Mesenchymal stem cell (in vitro differentiated cells and primary cell): ENCODE measurements around the gene TMEM108.

Experiments used
- DNase-seq: peaks from one replicate; pipeline ENCODE4 v3.0.0-alpha.2; 2013
- H2AFZ ChIP-seq: one replicate; pipeline ENCODE4 v1.6.1; 2013; ENCODE audit warnings: low read depth, mild to moderate bottlenecking, control low read depth, inconsistent platforms, low read length, moderate library complexity
- H2AK5ac ChIP-seq: 2 replicates; pipeline ENCODE4 v1.6.1; 2013; ENCODE audit warnings: low read length, moderate library complexity, mild to moderate bottlenecking, inconsistent platforms; ENCODE audit not compliant: severe bottlenecking
- H2BK120ac ChIP-seq: one replicate; pipeline ENCODE4 v1.6.1; 2013; ENCODE audit warnings: low read depth, mild to moderate bottlenecking, inconsistent platforms, low read length, moderate library complexity
- H2BK12ac ChIP-seq, 2 experiments: one replicate each; pipeline ENCODE4 v1.6.1; 2013; ENCODE audit warnings: inconsistent platforms in 2 of 2, low read length in 2 of 2, mild to moderate bottlenecking in 2 of 2, moderate library complexity in 2 of 2, control low read depth in 1 of 2
- H2BK15ac ChIP-seq: one replicate; pipeline ENCODE4 v1.6.1; 2013; ENCODE audit warnings: mild to moderate bottlenecking, low read depth, inconsistent platforms; ENCODE audit not compliant: poor library complexity, severe bottlenecking
- H2BK5ac ChIP-seq: 2 replicates; pipeline ENCODE4 v1.6.1; 2013; ENCODE audit warnings: low read depth, mild to moderate bottlenecking, low read length, control low read depth, inconsistent platforms; ENCODE audit not compliant: poor library complexity, severe bottlenecking
- H3K14ac ChIP-seq, 2 experiments: one replicate each; pipeline ENCODE4 v1.6.1; 2013; ENCODE audit warnings: inconsistent platforms in 2 of 2, low read length in 2 of 2, control low read depth in 1 of 2, mild to moderate bottlenecking in 1 of 2, moderate library complexity in 1 of 2
- H3K18ac ChIP-seq, 2 experiments: one replicate each; pipeline ENCODE4 v1.6.1; 2013; ENCODE audit warnings: inconsistent platforms in 2 of 2, low read length in 2 of 2, control low read depth in 1 of 2, low read depth in 1 of 2, mild to moderate bottlenecking in 1 of 2
- H3K23ac ChIP-seq, 2 experiments: one replicate each; pipeline ENCODE4 v1.6.1; 2013; ENCODE audit warnings: inconsistent platforms in 2 of 2, low read length in 2 of 2, mild to moderate bottlenecking in 2 of 2, moderate library complexity in 2 of 2, control low read depth in 1 of 2
- H3K27ac ChIP-seq: 2 replicates; pipeline ENCODE4 v1.5.1; 2013; ENCODE audit warnings: mild to moderate bottlenecking, moderate library complexity, low read length, control low read depth, inconsistent platforms; ENCODE audit not compliant: poor library complexity, severe bottlenecking
- H3K27me3 ChIP-seq, 2 experiments: 2 replicates each; pipeline versions ENCODE4 v1.6.1 to v1.7.0; 2013; ENCODE audit warnings: low read length in 2 of 2, mild to moderate bottlenecking in 2 of 2, moderate library complexity in 2 of 2, control low read depth in 1 of 2, inconsistent platforms in 1 of 2; ENCODE audit not compliant: control insufficient read depth in 1 of 2, insufficient read depth in 1 of 2
- H3K36me3 ChIP-seq, 2 experiments: 2 replicates each; pipeline versions ENCODE4 v1.6.1 to v1.7.0; 2013; ENCODE audit warnings: low read length in 2 of 2, control low read depth in 1 of 2, inconsistent platforms in 1 of 2, low read depth in 1 of 2, mild to moderate bottlenecking in 1 of 2; ENCODE audit not compliant: insufficient read depth in 2 of 2, control insufficient read depth in 1 of 2
- H3K4ac ChIP-seq, 2 experiments: one replicate each; pipeline ENCODE4 v1.6.1; 2013; ENCODE audit warnings: inconsistent platforms in 2 of 2, low read length in 2 of 2, mild to moderate bottlenecking in 2 of 2, moderate library complexity in 2 of 2, control low read depth in 1 of 2, low read depth in 1 of 2
- H3K4me1 ChIP-seq: 2 replicates; pipeline ENCODE4 v1.6.1; 2013; ENCODE audit warnings: low read depth, low read length, control low read depth; ENCODE audit not compliant: control insufficient read depth, insufficient read depth
- H3K4me2 ChIP-seq: 2 replicates; pipeline ENCODE4 v1.6.1; 2013; ENCODE audit warnings: low read length, mild to moderate bottlenecking, inconsistent platforms; ENCODE audit not compliant: poor library complexity, severe bottlenecking
- H3K4me3 ChIP-seq, 2 experiments: 2 replicates each; pipeline versions ENCODE4 v1.5.1 to v1.7.0; 2013; ENCODE audit warnings: low read length in 2 of 2, mild to moderate bottlenecking in 2 of 2, control low read depth in 1 of 2, low read depth in 1 of 2; ENCODE audit not compliant: insufficient read depth in 1 of 2
- H3K79me1 ChIP-seq: replicated peaks from 2 replicates; pipeline ENCODE4 v1.6.1; 2013; ENCODE audit warnings: mild to moderate bottlenecking, control low read depth, low read length, inconsistent platforms; ENCODE audit not compliant: poor library complexity, severe bottlenecking
- H3K9ac ChIP-seq: 2 replicates; pipeline ENCODE4 v1.7.0; 2013; ENCODE audit warnings: mild to moderate bottlenecking, low read length, moderate library complexity
- H3K9me3 ChIP-seq: 2 replicates; pipeline ENCODE4 v1.7.0; 2013; ENCODE audit warnings: mild to moderate bottlenecking, low read length; ENCODE audit not compliant: control insufficient read depth
- H4K8ac ChIP-seq: one replicate; pipeline ENCODE4 v1.6.1; 2013; ENCODE audit warnings: inconsistent platforms, mild to moderate bottlenecking, low read length, moderate library complexity
- H4K91ac ChIP-seq: one replicate; pipeline ENCODE4 v1.6.1; 2013; ENCODE audit warnings: mild to moderate bottlenecking, low read length, inconsistent platforms
- WGBS: methylation state at CpG from one replicate; pipeline ENCODE4 v1.1.7; 2013; ENCODE audit warnings: mixed read lengths; 5-methylcytosine and 5-hydroxymethylcytosine counted together

Gene TMEM108

DNA sequence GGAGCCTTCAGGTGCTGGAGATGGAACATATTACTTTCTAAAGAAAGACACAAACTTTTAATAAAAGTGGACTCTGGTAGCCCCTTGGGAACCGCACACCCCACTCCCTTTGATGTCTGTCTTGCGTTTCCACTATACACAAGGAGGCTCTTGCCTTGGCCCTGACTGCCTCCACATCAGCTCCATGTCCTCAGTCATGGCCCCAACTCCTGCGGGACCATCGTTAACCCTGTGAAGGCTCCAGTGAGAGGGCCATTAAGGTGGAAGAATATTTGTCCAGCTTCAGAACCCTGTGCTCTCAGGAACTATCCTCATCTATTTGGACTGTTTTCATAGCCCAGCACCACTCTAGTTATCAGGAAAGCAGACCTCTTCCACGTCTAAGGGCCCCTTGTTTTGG lies 345.6 kb downstream of the TMEM108 start:
- Histone ChIP-seq H2BK5ac (no peak overlapping the region), H4K91ac (no peak overlapping the region), H2BK120ac (no peak overlapping the region), H4K8ac (no peak overlapping the region), H3K27me3 (peaks cover 0 to 59% of the 10 kb centered on the region in 2 experiments), H3K18ac (no peak overlapping the region), H2BK15ac (no peak overlapping the region), H3K14ac (no peak overlapping the region), H3K4me3 (no peak overlapping the region), H2AK5ac (no peak overlapping the region), H3K23ac (no peak overlapping the region), H3K79me1 (no peaks in the 10 kb centered on the region), H3K36me3 (no peaks in the 10 kb centered on the region), H2BK12ac (no peak overlapping the region), H3K4me1 (peaks cover 1% of the 10 kb centered on the region), H3K9ac (no peak overlapping the region), H3K9me3 (no peaks in the 10 kb centered on the region), H3K4me2 (no peak overlapping the region), H2AFZ (no peak overlapping the region), H3K4ac (no peak overlapping the region), H3K27ac (no peak overlapping the region)
- DNase-seq: no peak
- WGBS: 84% methylated on average over 5 of the region's 5 CpGs

- 20% methylated on average over 12 of the region's 13 CpGs for WGBS
These were observed 346.3 kb downstream of the TMEM108 start for GRCh38 chr3:133384331-133385027.

DNA sequence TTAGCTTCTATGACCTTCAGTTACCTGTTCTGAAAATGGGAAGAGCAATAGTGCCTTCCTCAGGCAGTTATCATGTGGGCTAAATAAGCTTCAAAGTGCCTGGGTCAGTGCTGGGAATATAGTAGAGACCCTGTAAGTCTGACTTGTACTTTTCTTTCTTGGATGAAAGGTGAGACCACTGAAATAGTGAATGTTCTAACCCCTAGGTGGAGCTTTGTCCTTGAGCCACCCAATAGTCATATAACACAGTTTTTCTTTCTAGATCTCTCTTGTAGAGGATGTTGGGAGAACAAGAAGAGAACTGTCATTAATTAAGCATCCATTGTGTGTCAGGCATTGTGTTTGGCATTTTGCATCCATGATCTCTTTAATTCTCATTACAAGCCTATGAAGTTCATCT lies 348.7 kb downstream of the TMEM108 start:
- Histone ChIP-seq H3K4ac (no peak overlapping the region), H4K8ac (no peak overlapping the region), H4K91ac (no peak overlapping the region), H3K23ac (no peak overlapping the region), H3K9ac (no peak overlapping the region), H3K27me3 (peaks cover 0 to 47% of the 10 kb centered on the region in 2 experiments), H2BK5ac (no peak overlapping the region), H3K4me3 (no peak overlapping the region), H3K27ac (no peak overlapping the region), H2BK120ac (no peak overlapping the region), H3K4me2 (no peak overlapping the region), H2AK5ac (no peak overlapping the region), H3K14ac (no peak overlapping the region), H3K36me3 (no peaks in the 10 kb centered on the region), H3K4me1 (peaks cover 5% of the 10 kb centered on the region), H3K79me1 (no peaks in the 10 kb centered on the region), H2BK15ac (no peak overlapping the region), H3K9me3 (no peaks in the 10 kb centered on the region), H2AFZ (no peak overlapping the region), H2BK12ac (no peak overlapping the region), H3K18ac (no peak overlapping the region)
- DNase-seq: no peak

More at GRCh38 chr3:133384331-133385027, 346.3 kb downstream of the TMEM108 start:
- no peaks in the 10 kb centered on the region for H3K36me3 ChIP-seq
- no peak overlapping the region for H3K18ac ChIP-seq
- H3K4ac ChIP-seq: no peak overlapping the region
- H3K9ac ChIP-seq: no peak overlapping the region
- peaks cover 5% of the 10 kb centered on the region for H3K4me1 ChIP-seq
- H2BK120ac ChIP-seq: no peak overlapping the region
- peak; percentile 40 for DNase-seq
- H3K4me2 ChIP-seq: no peak overlapping the region
- no peak overlapping the region for H2BK5ac ChIP-seq
- no peak overlapping the region for H3K27ac ChIP-seq
- no peak overlapping the region for H3K4me3 ChIP-seq
- no peak overlapping the region for H2AFZ ChIP-seq
- H3K23ac ChIP-seq: no peak overlapping the region
- H2BK12ac ChIP-seq: no peak overlapping the region
- H3K14ac ChIP-seq: no peak overlapping the region
- H4K91ac ChIP-seq: no peak overlapping the region
- no peaks in the 10 kb centered on the region for H3K79me1 ChIP-seq
- H2AK5ac ChIP-seq: no peak overlapping the region
- H4K8ac ChIP-seq: no peak overlapping the region
- no peaks in the 10 kb centered on the region for H3K9me3 ChIP-seq
- H3K27me3 ChIP-seq: peaks cover 0 to 59% of the 10 kb centered on the region in 2 experiments
- no peak overlapping the region for H2BK15ac ChIP-seq

DNA sequence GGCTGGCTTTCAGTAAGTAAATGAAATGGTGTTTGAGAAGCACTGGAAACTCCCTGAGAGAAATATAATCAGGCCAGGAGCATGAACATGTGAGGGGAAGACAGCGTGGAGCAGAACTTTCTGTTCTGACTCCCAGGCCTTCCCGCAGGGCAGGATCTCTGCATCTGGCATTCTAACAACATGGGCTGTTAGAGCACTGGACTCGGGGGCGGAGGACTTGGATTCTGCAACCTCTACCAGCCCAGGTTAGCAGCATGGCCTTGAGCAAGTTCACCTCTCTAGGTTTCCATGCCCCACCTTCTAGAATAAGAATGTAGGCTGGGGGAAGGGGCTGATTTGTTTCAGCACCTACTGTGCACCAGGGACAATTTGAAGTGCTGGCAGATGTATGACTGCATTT lies 349.1 kb downstream of the TMEM108 start:
- no peak overlapping the region for H3K9ac ChIP-seq
- H3K27ac ChIP-seq: no peak overlapping the region
- no peak overlapping the region for H3K23ac ChIP-seq
- H2BK12ac ChIP-seq: no peak overlapping the region
- no peak overlapping the region for H2BK5ac ChIP-seq
- no peak overlapping the region for H2AFZ ChIP-seq
- no peaks in the 10 kb centered on the region for H3K79me1 ChIP-seq
- H3K4me3 ChIP-seq: no peak overlapping the region
- no peak overlapping the region for H2BK120ac ChIP-seq
- H2BK15ac ChIP-seq: no peak overlapping the region
- WGBS: 81% methylated on average over 4 of the region's 4 CpGs
- H3K18ac ChIP-seq: no peak overlapping the region
- peaks cover 5% of the 10 kb centered on the region for H3K4me1 ChIP-seq
- H4K8ac ChIP-seq: no peak overlapping the region
- H3K9me3 ChIP-seq: no peaks in the 10 kb centered on the region
- no peaks in the 10 kb centered on the region for H3K36me3 ChIP-seq
- no peak overlapping the region for H3K14ac ChIP-seq
- no peak for DNase-seq
- no peak overlapping the region for H4K91ac ChIP-seq
- H3K4ac ChIP-seq: no peak overlapping the region
- no peak overlapping the region for H2AK5ac ChIP-seq
- no peak overlapping the region for H3K4me2 ChIP-seq
- H3K27me3 ChIP-seq: peaks cover 0 to 42% of the 10 kb centered on the region in 2 experiments
